Activated naive CD4-positive, alpha-beta T cell treated with anti-CD3 and anti-CD28 coated beads, Interleukin-2, amount 50 U/mL, for 72 hours (primary cell): ENCODE results near the gene TMEM141. TPM values are rescaled to one million over a fixed set of nuclear protein-coding genes. Genes with fewer than 3 reads are reported as not detected.
A peak's percentile ranks its signal among the peaks of the same experiment; 100 is the strongest.
"Not testable (repeated sequence)": the region's sequence is repeated elsewhere in the genome, so short reads cannot be mapped to it uniquely, and the experiment has no call there.

Experiments used
- ATAC-seq, 2 donors: fragments of 150-1000 bp; cut with Tn5 transposase; 2 replicates each; pipeline ENCODE4 v1.10.0; 2021; ENCODE audit warnings: mild to moderate bottlenecking in 2 of 2, moderate library complexity in 2 of 2
- DNase-seq, 2 donors: peaks; one replicate each; pipeline ENCODE4 v3.0.0; 2021 to 2022; ENCODE audit warnings: low spot score in 2 of 2
- H3K27ac Mint-ChIP-seq, 2 donors: one replicate each; pipeline ENCODE4 v1.8.0; 2022; ENCODE audit warnings: mild to moderate bottlenecking in 2 of 2, mixed read lengths in 2 of 2
- H3K36me3 Mint-ChIP-seq, 2 donors: one replicate each; pipeline ENCODE4 v1.8.0; 2022; ENCODE audit warnings: mixed read lengths in 2 of 2
- H3K9me3 Mint-ChIP-seq, 2 donors: one replicate each; pipeline ENCODE4 v1.8.0; 2022; ENCODE audit warnings: mixed read lengths in 2 of 2
- total RNA-seq, 2 donors: library from RNA; stranded (reverse); gene quantifications; one replicate each; pipeline ENCODE4 v1.2.3, GENCODE V29; 2022

The TMEM141 gene
- total RNA-seq, 2 donors from 2014 or later: 31.1 to 46.8 TPM

- H3K27ac Mint-ChIP-seq: no peak overlapping the region
- no peaks in the 10 kb centered on the region for H3K9me3 Mint-ChIP-seq
- H3K36me3 Mint-ChIP-seq: no peaks in the 10 kb centered on the region
- DNase-seq: no peak
- ATAC-seq: no peak
Measured at GRCh38 chr9:136799079-136799853, 8.1 kb downstream of the TMEM141 start.

DNA sequence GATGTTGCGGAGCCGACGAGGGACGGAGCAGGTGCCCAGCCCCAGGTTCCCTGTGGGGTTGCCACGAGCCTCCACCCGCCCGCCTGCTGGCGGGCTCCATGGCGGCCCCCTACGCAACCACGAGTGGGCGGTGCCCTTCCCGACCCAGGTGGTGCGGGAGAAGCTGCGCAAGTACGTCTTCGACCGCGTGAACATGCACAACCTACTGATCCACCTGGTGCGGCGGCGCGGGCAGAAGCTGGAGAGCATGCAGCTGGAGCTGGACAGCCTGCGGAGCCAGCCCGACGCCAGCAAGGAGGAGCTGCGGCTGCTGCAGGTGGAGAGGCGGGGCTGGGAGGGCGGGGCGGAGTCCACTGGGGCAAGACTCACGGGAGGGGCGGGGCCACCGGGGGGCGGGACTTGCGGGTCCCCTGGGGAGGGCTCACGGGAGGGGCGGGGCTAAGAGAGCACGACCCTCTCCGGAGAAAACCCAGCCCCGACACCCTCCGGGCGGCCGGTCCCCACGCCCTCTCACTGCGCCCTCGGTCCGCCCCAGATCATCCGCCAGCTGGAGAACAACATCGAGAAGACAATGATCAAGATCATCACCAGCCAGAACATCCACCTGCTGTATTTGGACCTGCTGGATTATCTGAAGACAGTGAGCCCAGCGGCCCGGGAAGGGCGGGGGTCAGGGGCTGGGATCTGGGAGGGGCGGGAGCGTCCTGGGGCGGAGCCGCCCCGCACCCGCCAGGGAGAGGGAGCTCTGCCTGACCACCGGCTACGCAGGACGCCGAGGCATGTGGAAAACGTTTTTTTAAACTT, 8.9 kb downstream of the TMEM141 start:
- Mint-ChIP-seq H3K27ac (no peak overlapping the region), H3K36me3 (no peaks in the 10 kb centered on the region), H3K9me3 (no peaks in the 10 kb centered on the region)
- ATAC-seq: peak; percentile 69 to 84
- DNase-seq: peak in 1 of 2 donors; percentile 80

DNA sequence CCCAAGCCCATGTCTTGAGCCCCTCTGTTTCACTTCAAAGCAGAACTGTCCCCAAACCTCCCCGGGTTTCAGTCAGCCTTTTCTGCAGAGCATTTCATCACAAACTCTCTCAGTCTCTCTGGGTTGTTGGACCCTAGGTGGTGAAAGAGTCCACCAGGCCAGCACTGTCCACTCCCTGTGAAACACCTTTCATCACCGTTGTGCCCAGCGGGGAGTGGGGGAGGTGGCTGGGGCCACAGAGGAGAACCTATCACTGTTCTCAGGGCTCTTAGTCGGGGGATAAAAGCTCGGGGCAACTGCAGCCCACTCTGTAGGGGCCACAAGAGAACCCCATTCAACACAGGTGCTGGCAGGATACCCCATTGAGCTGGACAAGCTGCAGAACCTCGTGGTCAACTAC, 11.2 kb downstream of the TMEM141 start:
- ATAC-seq: no peak
- Mint-ChIP-seq H3K36me3 (no peaks in the 10 kb centered on the region), H3K9me3 (no peaks in the 10 kb centered on the region), H3K27ac (no peak overlapping the region)
- DNase-seq: no peak

- not testable (repeated sequence) for H3K36me3 Mint-ChIP-seq, ATAC-seq, DNase-seq
Measured at GRCh38 chr9:136803009-136803550, 11.9 kb downstream of the TMEM141 start.

GRCh38 chr9:136803551-136804508, 12.7 kb downstream of the TMEM141 start:
- no peaks in the 10 kb centered on the region for H3K9me3 Mint-ChIP-seq
- no peak for ATAC-seq
- H3K27ac Mint-ChIP-seq: peak overlapping the region in 1 of 2 donors; percentile 34
- DNase-seq: no peak
- H3K36me3 Mint-ChIP-seq: peaks cover 0 to 3% of the 10 kb centered on the region in 2 donors

More at GRCh38 chr9:136803009-136803550, 11.9 kb downstream of the TMEM141 start:
- H3K9me3 Mint-ChIP-seq, H3K27ac Mint-ChIP-seq: not testable (repeated sequence)

DNA sequence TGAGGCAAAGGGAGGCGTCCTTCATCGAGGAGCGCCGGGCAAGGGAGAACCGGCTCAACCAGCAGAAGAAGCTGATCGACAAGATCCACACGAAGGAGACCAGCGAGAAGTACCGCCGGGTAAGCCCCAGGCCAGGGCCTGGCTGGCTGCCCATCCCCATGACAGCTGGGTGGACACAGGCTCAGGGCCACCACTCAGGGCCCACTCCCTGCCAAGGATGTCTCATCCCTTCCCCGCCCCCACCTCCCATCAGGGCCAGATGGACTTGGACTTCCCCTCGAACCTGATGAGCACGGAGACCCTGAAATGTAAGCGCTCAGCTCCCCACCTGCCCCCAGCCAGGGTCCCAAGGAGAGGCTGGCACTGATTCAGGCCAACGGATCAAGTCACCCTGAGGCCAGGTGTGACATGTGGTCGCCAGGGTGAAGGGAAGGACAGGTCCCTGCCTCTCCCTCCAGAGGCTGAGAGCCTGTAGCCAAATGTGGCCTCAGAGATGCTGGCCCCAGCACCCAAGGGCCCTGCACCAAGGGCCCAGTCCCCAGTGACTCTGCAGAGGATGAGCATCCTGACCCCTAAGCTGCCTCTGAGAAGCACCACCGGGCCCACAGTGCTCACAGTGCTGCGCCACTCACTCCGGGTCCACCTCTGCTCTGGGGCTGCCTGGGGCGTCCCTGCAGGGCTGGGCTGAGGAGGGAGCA, 13.5 kb downstream of the TMEM141 start:
- no peaks in the 10 kb centered on the region for H3K9me3 Mint-ChIP-seq
- ATAC-seq: no peak
- H3K27ac Mint-ChIP-seq: no peak overlapping the region
- peaks cover 0 to 9% of the 10 kb centered on the region in 2 donors for H3K36me3 Mint-ChIP-seq
- no peak for DNase-seq

DNA sequence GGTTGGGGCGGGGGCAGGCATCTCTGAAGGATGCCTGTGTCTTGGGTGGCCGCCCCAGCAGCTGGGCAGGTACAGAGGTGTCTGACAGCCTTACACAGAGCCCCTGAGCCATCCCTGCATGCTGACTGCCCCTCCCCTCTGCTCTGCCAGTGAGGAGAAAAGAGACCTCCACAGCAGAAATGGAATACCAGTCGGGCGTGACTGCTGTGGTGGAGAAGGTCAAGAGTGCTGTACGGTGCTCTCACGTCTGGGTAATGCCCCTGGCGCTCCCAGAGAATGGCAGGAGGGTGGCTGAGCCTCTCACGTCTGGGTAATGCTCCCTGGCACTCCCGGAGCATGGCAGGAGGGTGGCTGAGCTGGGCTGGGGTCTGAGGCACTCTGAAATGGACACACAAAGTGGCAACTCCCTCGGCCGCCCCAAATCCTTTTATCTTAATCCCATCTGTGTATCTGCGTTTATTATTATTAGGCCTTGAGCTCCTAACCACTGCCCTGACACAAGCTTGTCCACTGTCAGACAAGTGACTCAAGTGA, 14.1 kb downstream of the TMEM141 start:
- no peak overlapping the region for H3K27ac Mint-ChIP-seq
- peaks cover 0 to 13% of the 10 kb centered on the region in 2 donors for H3K36me3 Mint-ChIP-seq

DNA sequence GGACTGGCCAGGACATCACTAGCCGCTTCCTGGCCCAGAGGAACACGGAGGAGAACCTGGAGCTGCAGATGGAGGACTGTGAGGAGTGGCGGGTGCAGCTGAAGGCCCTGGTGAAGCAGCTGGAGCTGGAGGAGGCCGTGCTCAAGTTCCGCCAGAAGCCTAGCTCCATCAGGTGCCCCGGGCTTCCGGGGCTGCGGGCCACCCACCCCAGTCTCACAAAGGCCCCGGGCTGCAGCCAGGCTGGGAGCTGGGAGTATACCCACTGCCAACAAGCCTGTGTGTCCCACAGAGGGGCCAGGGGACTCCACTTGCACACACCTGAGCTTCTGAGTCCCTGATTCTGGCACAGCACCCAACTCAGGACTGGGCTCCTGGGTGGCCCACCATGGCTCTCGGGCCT, 14.9 kb downstream of the TMEM141 start:
- no peak for ATAC-seq
- DNase-seq: peak in 1 of 2 donors; percentile 56
- H3K27ac Mint-ChIP-seq: peak overlapping the region; percentile 76 to 89
- peaks cover 3 to 13% of the 10 kb centered on the region in 2 donors for H3K36me3 Mint-ChIP-seq
- no peaks in the 10 kb centered on the region for H3K9me3 Mint-ChIP-seq

More for the DNA sequence above, 14.1 kb downstream of the TMEM141 start:
- ATAC-seq (no peak), DNase-seq (no peak)
- H3K9me3 Mint-ChIP-seq: no peaks in the 10 kb centered on the region

- DNase-seq (no peak), ATAC-seq (no peak)
- Mint-ChIP-seq H3K27ac (peak overlapping the region; percentile 76 to 89), H3K36me3 (peaks cover 6 to 13% of the 10 kb centered on the region in 2 donors), H3K9me3 (no peaks in the 10 kb centered on the region)
Measured at GRCh38 chr9:136806631-136807201, 15.6 kb downstream of the TMEM141 start.

DNA sequence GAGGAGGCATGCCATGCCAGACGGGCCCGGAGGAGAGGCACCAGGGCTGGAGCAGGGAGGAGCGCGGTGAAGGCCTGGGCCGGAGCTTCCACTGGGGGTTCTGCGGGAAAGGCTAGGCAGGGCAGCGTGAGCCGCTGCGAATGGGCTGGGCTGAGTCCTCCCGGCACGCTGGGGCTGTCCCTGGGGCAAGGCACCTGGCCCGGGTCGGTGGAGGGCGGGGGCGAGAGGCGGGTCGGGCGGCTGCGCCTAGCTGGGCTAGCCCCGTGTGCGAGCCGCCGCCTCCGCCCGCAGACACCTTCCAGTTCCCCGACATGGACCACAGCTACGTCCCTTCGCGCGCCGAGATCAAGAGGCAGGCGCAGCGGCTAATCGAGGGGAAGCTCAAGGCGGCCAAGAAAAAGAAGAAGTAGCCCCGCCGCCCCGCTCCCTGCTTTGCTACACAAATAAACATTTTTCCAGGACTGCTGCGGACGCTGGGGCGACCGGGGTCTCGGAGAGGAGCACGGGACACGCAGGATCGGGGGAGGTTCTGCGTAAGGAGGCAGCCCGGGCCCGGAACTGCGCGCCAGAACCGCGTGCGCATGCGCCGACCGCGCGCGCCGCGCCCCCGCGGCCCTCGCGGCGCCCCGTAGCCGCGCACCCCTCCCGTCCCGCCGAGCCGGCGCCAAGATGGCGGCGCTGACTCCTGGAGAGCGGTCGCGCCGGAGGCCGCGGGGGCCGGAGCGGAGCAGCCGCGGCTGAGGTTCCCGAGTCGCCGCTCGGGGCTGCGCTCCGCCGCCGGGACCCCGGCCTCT, 16.3 kb downstream of the TMEM141 start, which contains the start of gene RABL6:
RABL6 (plus strand) TSS at position 668 of the 794 bp plus-strand sequence. CDS start 249 bp downstream, outside the sequence.
- Mint-ChIP-seq H3K27ac (peak within 1 kb of the TSS; percentile 76 to 93), H3K36me3 (peaks cover 6 to 13% of the 10 kb centered on the region in 2 donors)
- ATAC-seq: peak; percentile 86 to 94

DNA sequence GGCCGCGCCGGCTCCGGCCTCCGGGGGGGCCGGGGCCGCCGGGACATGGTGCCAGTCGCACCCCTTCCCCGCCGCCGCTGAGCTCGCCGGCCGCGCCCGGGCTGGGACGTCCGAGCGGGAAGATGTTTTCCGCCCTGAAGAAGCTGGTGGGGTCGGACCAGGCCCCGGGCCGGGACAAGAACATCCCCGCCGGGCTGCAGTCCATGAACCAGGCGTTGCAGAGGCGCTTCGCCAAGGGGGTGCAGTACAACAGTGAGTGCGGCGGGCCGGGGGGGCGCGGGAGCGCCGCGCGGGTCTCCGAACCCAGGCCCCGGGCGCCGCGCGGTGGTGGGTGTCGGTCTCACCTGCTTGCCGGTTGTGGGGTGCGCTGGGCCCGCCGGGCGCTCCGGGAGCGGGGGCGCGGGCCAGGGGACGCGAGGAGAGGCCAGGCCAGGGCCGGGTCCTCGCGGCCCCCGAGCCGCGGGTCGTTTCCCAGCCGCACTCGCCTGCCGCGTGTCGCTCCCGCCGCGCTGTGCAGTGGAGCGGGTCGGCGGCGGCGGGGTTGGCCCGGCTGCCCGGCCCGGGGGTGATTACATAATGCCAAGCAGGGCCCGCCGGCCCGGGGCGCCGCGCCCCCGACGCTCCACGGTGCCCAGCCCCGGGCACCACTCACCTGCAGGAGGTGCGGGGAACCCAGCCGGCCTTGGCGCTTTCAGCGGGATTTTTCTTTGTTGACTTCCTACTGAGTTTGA, 17.1 kb downstream of the TMEM141 start:
- H3K36me3 Mint-ChIP-seq: peaks cover 13 to 19% of the 10 kb centered on the region in 2 donors

More for the DNA sequence above, 16.3 kb downstream of the TMEM141 start, which contains the start of gene RABL6:
- DNase-seq: peak; percentile 87 to 88
- H3K9me3 Mint-ChIP-seq: no peaks in the 10 kb centered on the region

DNA sequence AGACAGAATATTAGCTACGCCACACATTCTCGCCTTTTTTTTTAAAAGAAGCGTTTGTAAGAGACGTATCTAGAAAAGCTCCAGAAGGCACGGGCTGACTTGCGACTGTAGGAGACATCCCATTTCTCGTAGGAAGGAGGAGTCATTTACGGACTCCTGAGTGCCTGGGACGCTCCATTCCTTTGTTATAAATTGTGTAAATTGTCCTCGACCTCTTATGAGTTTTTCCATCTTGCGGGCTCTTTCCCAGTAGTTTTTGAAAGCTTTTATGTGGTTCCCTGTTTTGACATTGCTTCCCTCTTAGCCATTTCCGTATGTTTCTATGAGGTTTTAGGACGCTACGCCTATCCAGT, 17.6 kb downstream of the TMEM141 start:
- no peak for DNase-seq
- Mint-ChIP-seq H3K36me3 (peaks cover 18 to 19% of the 10 kb centered on the region in 2 donors), H3K9me3 (no peaks in the 10 kb centered on the region), H3K27ac (peak overlapping the region; percentile 23 to 65)
- ATAC-seq: no peak

More for the DNA sequence above, 17.1 kb downstream of the TMEM141 start:
- Mint-ChIP-seq H3K9me3 (no peaks in the 10 kb centered on the region), H3K27ac (peak overlapping the region; percentile 23 to 65)
- DNase-seq (peak in 1 of 2 donors; percentile 70), ATAC-seq (peak; percentile 23 to 46)

GRCh38 chr9:136814725-136815421, 23.7 kb downstream of the TMEM141 start:
- DNase-seq: no peak
- no peak overlapping the region for H3K27ac Mint-ChIP-seq
- no peaks in the 10 kb centered on the region for H3K9me3 Mint-ChIP-seq
- ATAC-seq: no peak
- peaks cover 19 to 20% of the 10 kb centered on the region in 2 donors for H3K36me3 Mint-ChIP-seq
